PC-3 (cell line): ENCODE data around the gene CACNA1C. TPM values are rescaled to one million over a fixed set of nuclear protein-coding genes. Genes with fewer than 3 reads are reported as not detected.

ENCODE experiments used
- ATAC-seq: fragments of 200-7000 bp; cut with Tn5 transposase; 2 replicates; pipeline ENCODE4 v1.9.1; 2020; ENCODE audit warnings: mild to moderate bottlenecking, moderate library complexity
- BruUV-seq: library from RNA; stranded (reverse); fragments of 400-500 nt; replicated peaks from 2 replicates; lab custom pipeline; 2021; lab: Mats Ljungman, UMichigan
- CTCF ChIA-PET: fragments of 300-600 bp; sonication (Branson Sonifier 250); formaldehyde crosslinking; loops from one replicate; lab custom pipeline; 2022; ENCODE audit warnings: antibody characterized with exemption; lab: Charles Lee
- POLR2A ChIA-PET: fragments of 300-600 bp; sonication (Branson Sonifier 250); formaldehyde crosslinking; loops from one replicate; lab custom pipeline; 2022; ENCODE audit warnings: antibody characterized with exemption; ENCODE audit not compliant: unreplicated experiment; lab: Charles Lee
- DNase-seq: peaks from one replicate; pipeline ENCODE4 v3.0.0-alpha.2; 2015
- H2AFZ ChIP-seq: fragments of 300-600 bp; sonication (generic); 2 replicates; pipeline ENCODE4 v1.6.0; 2016; ENCODE audit warnings: antibody characterized with exemption, low read length
- H3F3A ChIP-seq: fragments of 300-600 bp; sonication (generic); one replicate; pipeline ENCODE4 v1.6.0; 2017; ENCODE audit warnings: antibody characterized with exemption, low read length, control low read depth, mild to moderate bottlenecking; ENCODE audit not compliant: unreplicated experiment
- H3K27ac ChIP-seq: fragments of 300-600 bp; sonication (generic); 2 replicates; pipeline ENCODE4 v1.5.1; 2016; ENCODE audit warnings: mild to moderate bottlenecking, low read length
- H3K27me3 ChIP-seq: fragments of 300-600 bp; sonication (generic); 2 replicates; pipeline ENCODE4 v1.6.1; 2016; ENCODE audit warnings: low read length, mixed read lengths
- H3K36me3 ChIP-seq: fragments of 300-600 bp; sonication (generic); 2 replicates; pipeline ENCODE4 v1.6.1; 2016; ENCODE audit warnings: low read depth, mixed run types, low read length, mixed read lengths
- H3K4me1 ChIP-seq: fragments of 300-600 bp; sonication (generic); 2 replicates; pipeline ENCODE4 v1.5.1; 2016; ENCODE audit warnings: low read length; ENCODE audit not compliant: insufficient read depth
- H3K4me2 ChIP-seq: fragments of 300-600 bp; sonication (generic); 2 replicates; pipeline ENCODE4 v1.6.0; 2016; ENCODE audit warnings: low read length
- H3K4me3 ChIP-seq: fragments of 300-600 bp; sonication (generic); 2 replicates; pipeline ENCODE4 v1.5.1; 2016; ENCODE audit warnings: mild to moderate bottlenecking, low read length, mixed read lengths
- H3K79me2 ChIP-seq: fragments of 300-600 bp; sonication (generic); 2 replicates; pipeline ENCODE4 v1.6.1; 2017; ENCODE audit warnings: low read length, mixed read lengths
- H3K9ac ChIP-seq: fragments of 300-600 bp; sonication (generic); 2 replicates; pipeline ENCODE4 v1.6.0; 2016; ENCODE audit warnings: mild to moderate bottlenecking, low read length
- H3K9me2 ChIP-seq: fragments of 300-600 bp; sonication (generic); replicated peaks from 2 replicates; pipeline ENCODE4 v1.6.1; 2016; ENCODE audit warnings: mixed run types, low read length, mixed read lengths
- H3K9me3 ChIP-seq: fragments of 300-600 bp; sonication (generic); 2 replicates; pipeline ENCODE4 v1.6.1; 2016; ENCODE audit warnings: low read length, mixed read lengths
- H4K20me1 ChIP-seq: fragments of 300-600 bp; sonication (generic); 2 replicates; pipeline ENCODE4 v1.6.1; 2016; ENCODE audit warnings: low read length, mixed read lengths
- EZH2 ChIP-seq: fragments of 300-600 bp; sonication (generic); IDR thresholded peaks from one replicate; pipeline ENCODE4 v1.6.1; 2017; ENCODE audit warnings: antibody characterized with exemption, mild to moderate bottlenecking, low read length; ENCODE audit not compliant: unreplicated experiment
- EZH2phosphoT487 ChIP-seq: fragments of 300-600 bp; sonication (generic); IDR thresholded peaks from 2 replicates; pipeline ENCODE4 v1.6.1; 2018; ENCODE audit warnings: mild to moderate bottlenecking, antibody characterized with exemption, low read length, borderline replicate concordance
- intact Hi-C: fragments of 100-400 bp; cut with micrococcal nuclease; formaldehyde crosslinking; loops from 2 replicates; pipeline ENCODE4 v1.9.0; 2023
- total RNA-seq: library from RNA; depleted of rRNA; stranded (reverse); fragments of >200 nt; gene quantifications from 2 replicates; pipeline ENCODE4 v1.2.3, GENCODE V29; 2014
- TF ChIP-seq, protein P1 (sequence below): fragments of 300-600 bp; sonication (generic); conservative IDR thresholded peaks from 2 replicates; pipeline ENCODE4 v1.5.1; 2017; ENCODE audit warnings: antibody characterized with exemption, low read depth, mild to moderate bottlenecking, low read length

Gene CACNA1C
- total RNA-seq, 1 experiment from 2014 or later: not detected

- Histone ChIP-seq H3K9ac (no peak overlapping the region), H3K4me3 (no peak overlapping the region), H4K20me1 (no peaks in the 10 kb centered on the region), H3K36me3 (no peaks in the 10 kb centered on the region), H3K27me3 (peaks cover 56% of the 10 kb centered on the region), H2AFZ (no peak overlapping the region), H3F3A (no peaks in the 10 kb centered on the region), H3K79me2 (no peaks in the 10 kb centered on the region), H3K9me2 (no peaks in the 10 kb centered on the region), H3K27ac (no peak overlapping the region), H3K4me2 (no peak overlapping the region), H3K9me3 (no peaks in the 10 kb centered on the region), H3K4me1 (no peaks in the 10 kb centered on the region)
- BruUV-seq: no TSS peak
- intact Hi-C loops: no loop called here
- ATAC-seq (peak; percentile 76), DNase-seq (peak; percentile 49)
- TF ChIP-seq, protein P1, sequence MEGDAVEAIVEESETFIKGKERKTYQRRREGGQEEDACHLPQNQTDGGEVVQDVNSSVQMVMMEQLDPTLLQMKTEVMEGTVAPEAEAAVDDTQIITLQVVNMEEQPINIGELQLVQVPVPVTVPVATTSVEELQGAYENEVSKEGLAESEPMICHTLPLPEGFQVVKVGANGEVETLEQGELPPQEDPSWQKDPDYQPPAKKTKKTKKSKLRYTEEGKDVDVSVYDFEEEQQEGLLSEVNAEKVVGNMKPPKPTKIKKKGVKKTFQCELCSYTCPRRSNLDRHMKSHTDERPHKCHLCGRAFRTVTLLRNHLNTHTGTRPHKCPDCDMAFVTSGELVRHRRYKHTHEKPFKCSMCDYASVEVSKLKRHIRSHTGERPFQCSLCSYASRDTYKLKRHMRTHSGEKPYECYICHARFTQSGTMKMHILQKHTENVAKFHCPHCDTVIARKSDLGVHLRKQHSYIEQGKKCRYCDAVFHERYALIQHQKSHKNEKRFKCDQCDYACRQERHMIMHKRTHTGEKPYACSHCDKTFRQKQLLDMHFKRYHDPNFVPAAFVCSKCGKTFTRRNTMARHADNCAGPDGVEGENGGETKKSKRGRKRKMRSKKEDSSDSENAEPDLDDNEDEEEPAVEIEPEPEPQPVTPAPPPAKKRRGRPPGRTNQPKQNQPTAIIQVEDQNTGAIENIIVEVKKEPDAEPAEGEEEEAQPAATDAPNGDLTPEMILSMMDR: peak; percentile 74
- TF ChIP-seq EZH2phosphoT487: no peak
- ChIA-PET CTCF (no interaction called here), POLR2A (no interaction called here)
These were observed 530.3 kb downstream of the CACNA1C start for GRCh38 chr12:2583091-2583497.

GRCh38 chr12:2583642-2584401 lies 531.0 kb downstream of the CACNA1C start:
- no peak overlapping the region for H2AFZ ChIP-seq
- no peaks in the 10 kb centered on the region for H4K20me1 ChIP-seq
- no peaks in the 10 kb centered on the region for H3K9me3 ChIP-seq
- H3K27ac ChIP-seq: no peak overlapping the region
- no peaks in the 10 kb centered on the region for H3K9me2 ChIP-seq
- no peaks in the 10 kb centered on the region for H3K79me2 ChIP-seq
- CTCF ChIA-PET: no interaction called here
- TF ChIP-seq EZH2: no peak
- TF ChIP-seq, protein P1: no peak
- no peak for TF ChIP-seq EZH2phosphoT487
- POLR2A ChIA-PET: no interaction called here
- H3K36me3 ChIP-seq: no peaks in the 10 kb centered on the region
- H3K4me1 ChIP-seq: no peaks in the 10 kb centered on the region
- H3F3A ChIP-seq: no peaks in the 10 kb centered on the region
- DNase-seq (no peak), ATAC-seq (no peak)
- H3K9ac ChIP-seq: no peak overlapping the region
- no peak overlapping the region for H3K4me3 ChIP-seq
- H3K27me3 ChIP-seq: peaks cover 60% of the 10 kb centered on the region
- H3K4me2 ChIP-seq: no peak overlapping the region
- intact Hi-C loops: no loop called here
- no TSS peak for BruUV-seq
